ENCODE results near the gene SLC26A9. TPM values are rescaled to one million over a fixed set of nuclear protein-coding genes. Genes with fewer than 3 reads are reported as not detected.
A peak's percentile ranks its signal among the peaks of the same experiment; 100 is the strongest.
"Not testable (repeated sequence)": the region's sequence is repeated elsewhere in the genome, so short reads cannot be mapped to it uniquely, and the experiment has no call there.

The SLC26A9 gene
- total and polyA plus RNA-seq, 2 experiments from 2014 or later: not detected

GRCh38 chr1:205878026-205878425 is 65.2 kb downstream of the SLC26A9 start (continued):
- TF ChIP-seq CTCF (conservative IDR thresholded peaks at IDR 0.05; ENCODE audit: low read depth in 2 of 2) (no peak), ZNF114 (CRISPR knock-in tag; IDR thresholded peaks at IDR 0.05) (no peak)

GRCh38 chr1:205873148-205873547 is 70.1 kb downstream of the SLC26A9 start:
- not testable (repeated sequence) for H3K4me1 Mint-ChIP-seq; H3K9me2 ChIP-seq (ENCODE audit: insufficient read depth); DNase-seq (ENCODE audit: low spot score); H3K4me2 ChIP-seq; H2AFZ ChIP-seq; H3K4me3 Mint-ChIP-seq; H3K27ac Mint-ChIP-seq; H3K36me3 Mint-ChIP-seq (ENCODE audit: low read depth); ATAC-seq; H3K4me3 ChIP-seq; H3K27me3 ChIP-seq (ENCODE audit: insufficient read depth); H3K36me3 ChIP-seq (ENCODE audit: insufficient read depth); H3K27ac ChIP-seq (ENCODE audit: low read depth); H3K27me3 Mint-ChIP-seq (ENCODE audit: insufficient read depth, low read depth, poor library complexity); H3K4me1 ChIP-seq (ENCODE audit: insufficient read depth); H3K9me3 Mint-ChIP-seq; H4K20me1 ChIP-seq (replicated peaks; ENCODE audit: insufficient read depth); H3K79me2 ChIP-seq (replicated peaks; ENCODE audit: insufficient read depth); H3F3A ChIP-seq (replicated peaks; ENCODE audit: low read depth)

GRCh38 chr1:205870236-205870635 is 73.0 kb downstream of the SLC26A9 start:
- Mint-ChIP-seq H3K27me3 (ENCODE audit: insufficient read depth, low read depth, poor library complexity) (no peaks in the 10 kb centered on the region), H3K4me3 (no peak overlapping the region), H3K9me3 (no peaks in the 10 kb centered on the region), H3K36me3 (ENCODE audit: low read depth) (no peaks in the 10 kb centered on the region), H3K4me1 (peaks cover 5% of the 10 kb centered on the region; the same call in 1 of the 3 replicates), H3K27ac (no peak overlapping the region)
- no peaks in the 10 kb centered on the region; the same call in 1 of the 2 replicates for H3K9me2 ChIP-seq (ENCODE audit: insufficient read depth)
- no peaks in the 10 kb centered on the region for H3K36me3 ChIP-seq (ENCODE audit: insufficient read depth)
- H2AFZ ChIP-seq: no peak overlapping the region
- H3F3A ChIP-seq (replicated peaks; ENCODE audit: low read depth): no peaks in the 10 kb centered on the region
- ATAC-seq: no peak
- H3K4me1 ChIP-seq (ENCODE audit: insufficient read depth): no peaks in the 10 kb centered on the region
- no peaks in the 10 kb centered on the region for H3K27me3 ChIP-seq (ENCODE audit: insufficient read depth)
- H4K20me1 ChIP-seq (replicated peaks; ENCODE audit: insufficient read depth): no peaks in the 10 kb centered on the region
- DNase-seq (ENCODE audit: low spot score): peak; percentile 28
- H3K4me3 ChIP-seq: no peak overlapping the region
- no peak overlapping the region for H3K27ac ChIP-seq (ENCODE audit: low read depth)
- 0 out of 2 replicates have a peak overlapping the region, but pooled peaks have one; percentile 40 for H3K4me2 ChIP-seq
- H3K79me2 ChIP-seq (replicated peaks; ENCODE audit: insufficient read depth): no peaks in the 10 kb centered on the region
- TF ChIP-seq EZH2phosphoT487 (IDR thresholded peaks at IDR 0.05; ENCODE audit: unreplicated experiment) (no peak), ZNF462 (CRISPR knock-in tag; IDR thresholded peaks at IDR 0.05) (no peak), CREB1 (CRISPR knock-in tag; IDR thresholded peaks at IDR 0.05; ENCODE audit: low read depth) (no peak), ZNF331 (CRISPR knock-in tag; IDR thresholded peaks at IDR 0.05; ENCODE audit: low read depth) (no peak), ETS1 (IDR thresholded peaks at IDR 0.05) (no peak), JUNB (IDR thresholded peaks at IDR 0.05; ENCODE audit: unreplicated experiment) (no peak), EZH2 (IDR thresholded peaks at IDR 0.05; ENCODE audit: low read depth, unreplicated experiment) (no peak), ZNF114 (CRISPR knock-in tag; IDR thresholded peaks at IDR 0.05) (no peak), POLR2AphosphoS5 (IDR thresholded peaks at IDR 0.05; ENCODE audit: low read depth) (no peak), STAT1 (IDR thresholded peaks at IDR 0.05; ENCODE audit: unreplicated experiment) (no peak)

Data from GM23338 (cell line).